ENCODE results near the gene ACP5. TPM values are rescaled to one million over a fixed set of nuclear protein-coding genes. Genes with fewer than 3 reads are reported as not detected.
"Not testable (repeated sequence)": the region's sequence is repeated elsewhere in the genome, so short reads cannot be mapped to it uniquely, and the experiment has no call there.

The ACP5 gene
- total RNA-seq, 1 donor: 0.43 TPM

DNA sequence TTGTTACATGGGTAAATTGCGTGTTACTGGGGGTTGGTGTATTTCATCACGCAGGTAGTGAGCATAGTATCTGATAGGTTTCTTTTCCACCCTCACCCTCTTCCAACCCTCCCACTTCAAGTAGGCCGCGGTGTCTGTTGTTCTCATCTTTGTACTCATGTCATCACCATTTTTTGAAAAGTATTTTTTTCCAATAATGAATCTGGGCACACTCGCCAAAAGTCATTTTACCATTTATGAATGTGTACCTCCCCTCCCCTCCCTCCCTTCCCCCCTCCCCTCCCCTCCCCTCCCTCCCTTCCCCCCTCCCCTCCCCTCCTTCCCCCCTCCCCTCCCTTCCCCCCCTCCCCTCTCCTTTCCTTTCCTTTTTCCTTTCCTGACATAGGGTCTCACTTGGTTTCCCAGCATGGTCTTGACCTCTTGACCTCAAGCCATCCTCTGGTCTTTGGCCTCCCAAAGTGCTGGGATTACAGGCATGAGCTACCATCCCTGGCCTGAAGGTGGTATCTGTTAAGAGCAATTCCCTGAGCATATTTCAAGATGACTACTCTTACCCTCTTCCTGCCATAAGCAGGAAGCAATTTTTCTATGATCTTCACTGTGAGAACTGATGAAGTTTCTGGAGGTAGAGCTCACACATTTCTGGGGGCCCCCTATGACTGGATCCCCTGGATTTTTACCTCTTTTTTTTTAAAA lies 35.5 kb upstream of the ACP5 start:
- H3K4me3 ChIP-seq (ENCODE audit: low read depth, low read length): no peak overlapping the region
- TF ChIP-seq, protein P1, sequence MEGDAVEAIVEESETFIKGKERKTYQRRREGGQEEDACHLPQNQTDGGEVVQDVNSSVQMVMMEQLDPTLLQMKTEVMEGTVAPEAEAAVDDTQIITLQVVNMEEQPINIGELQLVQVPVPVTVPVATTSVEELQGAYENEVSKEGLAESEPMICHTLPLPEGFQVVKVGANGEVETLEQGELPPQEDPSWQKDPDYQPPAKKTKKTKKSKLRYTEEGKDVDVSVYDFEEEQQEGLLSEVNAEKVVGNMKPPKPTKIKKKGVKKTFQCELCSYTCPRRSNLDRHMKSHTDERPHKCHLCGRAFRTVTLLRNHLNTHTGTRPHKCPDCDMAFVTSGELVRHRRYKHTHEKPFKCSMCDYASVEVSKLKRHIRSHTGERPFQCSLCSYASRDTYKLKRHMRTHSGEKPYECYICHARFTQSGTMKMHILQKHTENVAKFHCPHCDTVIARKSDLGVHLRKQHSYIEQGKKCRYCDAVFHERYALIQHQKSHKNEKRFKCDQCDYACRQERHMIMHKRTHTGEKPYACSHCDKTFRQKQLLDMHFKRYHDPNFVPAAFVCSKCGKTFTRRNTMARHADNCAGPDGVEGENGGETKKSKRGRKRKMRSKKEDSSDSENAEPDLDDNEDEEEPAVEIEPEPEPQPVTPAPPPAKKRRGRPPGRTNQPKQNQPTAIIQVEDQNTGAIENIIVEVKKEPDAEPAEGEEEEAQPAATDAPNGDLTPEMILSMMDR (IDR thresholded peaks at IDR 0.05; ENCODE audit: insufficient read depth, low read depth, low read length): no peak
- DNase-seq (ENCODE audit: low read depth): no peak

GRCh38 chr19:11611730-11612129 lies 34.3 kb upstream of the ACP5 start:
- H3K4me3 ChIP-seq (ENCODE audit: low read depth, low read length): no peak overlapping the region
- TF ChIP-seq, protein P1 (IDR thresholded peaks at IDR 0.05; ENCODE audit: insufficient read depth, low read depth, low read length): no peak
- DNase-seq (ENCODE audit: low read depth): no peak

DNA sequence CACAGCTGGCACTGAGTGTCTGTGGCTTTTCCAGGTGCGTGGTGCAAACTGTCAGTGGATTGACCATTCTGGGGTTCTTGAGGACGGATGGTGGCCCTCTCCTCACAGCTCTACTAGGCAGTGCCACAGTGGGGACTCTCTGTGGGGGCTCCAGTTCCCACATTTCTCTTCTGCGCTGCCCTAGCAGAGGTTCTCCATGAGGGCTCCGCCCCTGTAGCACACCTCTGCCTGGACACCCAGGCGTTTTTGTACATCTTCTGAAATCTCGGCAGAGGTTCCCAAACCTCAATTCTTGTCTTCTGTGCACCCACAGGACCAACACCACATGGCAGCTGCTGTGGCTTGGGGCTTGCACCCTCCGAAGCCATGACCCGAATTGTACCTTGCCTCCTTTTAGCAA lies 29.0 kb upstream of the ACP5 start:
- no peak overlapping the region for H3K4me3 ChIP-seq (ENCODE audit: low read depth, low read length)
- no peak for DNase-seq (ENCODE audit: low read depth)

DNA sequence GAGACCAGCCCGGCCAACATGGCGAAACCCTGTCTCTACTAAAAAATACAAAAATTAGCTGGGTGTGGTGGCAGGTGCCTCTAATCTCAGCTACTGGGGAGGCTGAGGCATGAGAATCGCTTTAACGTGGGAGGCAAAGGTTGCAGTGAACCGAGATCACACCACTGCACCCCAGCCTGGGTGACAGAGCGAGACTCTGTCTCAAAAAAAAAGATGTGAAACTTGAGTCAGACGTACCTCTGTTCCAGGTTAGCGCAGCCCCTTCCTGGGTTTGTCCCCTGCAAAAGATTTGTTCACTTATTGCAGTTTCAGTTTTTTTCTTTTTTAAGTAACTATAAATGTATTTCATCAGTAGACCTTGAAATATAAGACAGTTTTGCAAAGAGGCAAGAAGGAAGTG lies 22.3 kb upstream of the ACP5 start:
- DNase-seq (ENCODE audit: low read depth); H3K4me3 ChIP-seq (ENCODE audit: low read depth, low read length): not testable (repeated sequence)

More for the DNA sequence above, 29.0 kb upstream of the ACP5 start:
- TF ChIP-seq, protein P1 (IDR thresholded peaks at IDR 0.05; ENCODE audit: insufficient read depth, low read depth, low read length): no peak

- no peak for DNase-seq (ENCODE audit: low read depth)
- no peak overlapping the region for H3K4me3 ChIP-seq (ENCODE audit: low read depth, low read length)
- TF ChIP-seq, protein P1 (IDR thresholded peaks at IDR 0.05; ENCODE audit: insufficient read depth, low read depth, low read length): no peak
Observed at GRCh38 chr19:11598746-11599145, 21.3 kb upstream of the ACP5 start.

DNA sequence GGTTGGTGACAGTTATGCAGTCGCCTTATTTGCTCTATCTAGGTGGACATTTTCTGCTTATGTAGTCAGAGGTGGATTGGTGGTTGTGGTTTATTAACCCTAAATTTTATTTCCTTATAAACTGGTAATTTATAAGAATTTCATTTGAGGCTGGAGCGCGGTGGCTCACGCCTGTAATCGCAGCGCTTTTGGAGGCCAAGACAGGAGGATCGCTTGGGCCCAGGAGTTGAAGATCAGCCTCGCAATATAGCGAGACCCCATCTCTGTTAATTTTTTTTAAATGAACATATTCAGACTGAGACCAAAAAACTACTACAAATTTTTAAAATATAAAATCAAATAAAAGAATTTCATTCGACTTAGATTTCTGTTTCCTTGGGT lies 20.6 kb upstream of the ACP5 start:
- DNase-seq (ENCODE audit: low read depth): no peak
- peak overlapping the region; percentile 95 for H3K4me3 ChIP-seq (ENCODE audit: low read depth, low read length)
- TF ChIP-seq, protein P1 (IDR thresholded peaks at IDR 0.05; ENCODE audit: insufficient read depth, low read depth, low read length): no peak

- H3K4me3 ChIP-seq (ENCODE audit: low read depth, low read length): peak within 1 kb of the TSS; percentile 95
- DNase-seq (ENCODE audit: low read depth): peak; percentile 99
- TF ChIP-seq, protein P1 (IDR thresholded peaks at IDR 0.05; ENCODE audit: insufficient read depth, low read depth, low read length): peak; percentile 13
Observed at GRCh38 chr19:11597202-11598102, 20.0 kb upstream of the ACP5 start, which contains the start of gene ZNF627. Gene ZNF627 (plus strand): TSS chr19:11597483. CDS start chr19:11597628, 145 bp downstream.
